HepG2 (cell line): Measurements from ENCODE around the gene ARAP1. TPM values are rescaled to one million over a fixed set of nuclear protein-coding genes. Genes with fewer than 3 reads are reported as not detected.

Experiments
- ADNP ChIP-seq: sonication (generic); formaldehyde crosslinking; IDR thresholded peaks from 2 replicates; pipeline ENCODE4 v1.4.0; 2020; ENCODE audit warnings: missing genetic modification reagents
- AGO2 ChIP-seq: fragments of 200-400 bp; formaldehyde crosslinking; optimal IDR thresholded peaks from 2 replicates; pipeline ENCODE3; 2017; ENCODE audit warnings: mild to moderate bottlenecking, low read depth, low read length, moderate library complexity
- DBP ChIP-seq: sonication (generic); formaldehyde crosslinking; IDR thresholded peaks from 2 replicates; pipeline ENCODE4 v1.4.0; 2020; ENCODE audit warnings: missing genetic modification reagents; ENCODE audit errors: not compliant biosample characterization
- HDAC6 ChIP-seq: fragments of 200-600 bp; sonication (generic); IDR thresholded peaks from 2 replicates; pipeline ENCODE4 v1.7.0; 2017; ENCODE audit warnings: mild to moderate bottlenecking, antibody characterized with exemption, low read length, low read depth
- HIVEP1 ChIP-seq: sonication (generic); formaldehyde crosslinking; IDR thresholded peaks from 2 replicates; pipeline ENCODE4 v1.4.0; 2020; ENCODE audit warnings: mild to moderate bottlenecking, missing genetic modification reagents
- HMG20A ChIP-seq: IDR thresholded peaks from 2 replicates; pipeline ENCODE4 v1.6.1; 2016; ENCODE audit warnings: borderline replicate concordance
- JARID2 ChIP-seq: sonication (generic); formaldehyde crosslinking; IDR thresholded peaks from 2 replicates; pipeline ENCODE4 v1.8.1; 2023; ENCODE audit warnings: missing genetic modification reagents, inconsistent platforms; ENCODE audit not compliant: insufficient replicate concordance
- KDM5A ChIP-seq: fragments of 200-600 bp; sonication (generic); IDR thresholded peaks from 2 replicates; pipeline ENCODE4 v1.7.0; 2018; ENCODE audit warnings: antibody characterized with exemption, mild to moderate bottlenecking, low read length, borderline replicate concordance
- MEIS1 ChIP-seq: sonication (generic); formaldehyde crosslinking; IDR thresholded peaks from 2 replicates; pipeline ENCODE4 v1.9.0; 2021; ENCODE audit warnings: mild to moderate bottlenecking, missing genetic modification reagents, moderate library complexity, borderline replicate concordance
- NAIF1 ChIP-seq: sonication (generic); formaldehyde crosslinking; IDR thresholded peaks from 2 replicates; pipeline ENCODE4 v1.5.0; 2020; ENCODE audit warnings: mild to moderate bottlenecking, missing genetic modification reagents, borderline replicate concordance
- PHB2 ChIP-seq: fragments of 450-650 bp; IDR thresholded peaks from 2 replicates; pipeline ENCODE4 v1.6.1; 2018; ENCODE audit not compliant: partially characterized antibody
- RARA ChIP-seq: IDR thresholded peaks from 2 replicates; pipeline ENCODE4 v1.6.1; 2016; ENCODE audit warnings: missing genetic modification reagents, missing compliant biosample characterization
- RCOR2 ChIP-seq: IDR thresholded peaks from 2 replicates; pipeline ENCODE4 v1.6.1; 2016; ENCODE audit warnings: missing biosample characterization, missing genetic modification reagents
- SP4 ChIP-seq: sonication (generic); formaldehyde crosslinking; IDR thresholded peaks from 2 replicates; pipeline ENCODE4 v1.8.1; 2023; ENCODE audit warnings: mild to moderate bottlenecking, missing genetic modification reagents
- TBX2 ChIP-seq: sonication (generic); formaldehyde crosslinking; IDR thresholded peaks from 2 replicates; pipeline ENCODE4 v1.5.0; 2020; ENCODE audit warnings: missing genetic modification reagents, mild to moderate bottlenecking, borderline replicate concordance
- TMF1 ChIP-seq: sonication (generic); formaldehyde crosslinking; IDR thresholded peaks from 2 replicates; pipeline ENCODE4 v1.8.1; 2022; ENCODE audit warnings: low read depth, missing genetic modification reagents
- YEATS4 ChIP-seq: sonication (generic); formaldehyde crosslinking; IDR thresholded peaks from 2 replicates; pipeline ENCODE4 v1.4.0; 2020; ENCODE audit warnings: missing genetic modification reagents, borderline replicate concordance
- ZFP37 ChIP-seq: sonication (generic); formaldehyde crosslinking; IDR thresholded peaks from 2 replicates; pipeline ENCODE4 v1.4.0; 2020; ENCODE audit warnings: missing genetic modification reagents, borderline replicate concordance
- ZNF232 ChIP-seq: sonication (generic); formaldehyde crosslinking; IDR thresholded peaks from 2 replicates; pipeline ENCODE4 v1.4.0; 2020; ENCODE audit warnings: missing genetic modification reagents, borderline replicate concordance
- ZNF337 ChIP-seq: sonication (generic); formaldehyde crosslinking; IDR thresholded peaks from 2 replicates; pipeline ENCODE4 v1.5.1; 2020; ENCODE audit warnings: missing genetic modification reagents, low read depth, mild to moderate bottlenecking, borderline replicate concordance
- ZNF362 ChIP-seq: sonication (generic); formaldehyde crosslinking; IDR thresholded peaks from 2 replicates; pipeline ENCODE4 v1.4.0; 2020; ENCODE audit warnings: missing genetic modification reagents, mild to moderate bottlenecking, borderline replicate concordance
- ZNF720 ChIP-seq: sonication (generic); formaldehyde crosslinking; IDR thresholded peaks from 2 replicates; pipeline ENCODE4 v1.4.0; 2020; ENCODE audit warnings: missing genetic modification reagents
- ZNF768 ChIP-seq: sonication (generic); formaldehyde crosslinking; IDR thresholded peaks from 2 replicates; pipeline ENCODE4 v1.4.0; 2020; ENCODE audit warnings: missing genetic modification reagents
- ZNF773 ChIP-seq: sonication (generic); formaldehyde crosslinking; IDR thresholded peaks from 2 replicates; pipeline ENCODE4 v1.4.0; 2020; ENCODE audit warnings: missing genetic modification reagents, borderline replicate concordance
- polyA plus RNA-seq, 8 experiments: library from polyadenylated mRNA; depleted of rRNA in 3 of 8; stranded (reverse) in 7 of 8; unstranded in 1 of 8; fragments of >200 nt; fragmentation: Illumina TruSeq in 4 of 8; extraction: Trizol in 4 of 8; gene quantifications; 2 replicates each; pipeline versions ENCODE4 v1.2.1 to v1.2.3, GENCODE V29; 2011 to 2016; ENCODE audit warnings: low read depth in 4 of 8, missing spikeins in 1 of 8, mixed read lengths in 1 of 8; ENCODE audit not compliant: insufficient read depth in 1 of 8
- total RNA-seq, 5 experiments: library from RNA; depleted of rRNA; stranded (reverse); fragments of >200 nt; fragmentation: Illumina TruSeq; extraction: Trizol; gene quantifications; 2 replicates each; pipeline ENCODE4 v1.2.3, GENCODE V29; 2016; ENCODE audit warnings: low read depth in 1 of 5
- TF ChIP-seq, protein P1 (sequence below): sonication (generic); formaldehyde crosslinking; IDR thresholded peaks from 2 replicates; pipeline ENCODE4 v1.4.0; 2020; ENCODE audit warnings: missing genetic modification reagents, borderline replicate concordance

Gene ARAP1
- total and polyA plus RNA-seq, 2 of the 13 experiments (the other 11 are each of a cell fraction or from before 2014, with no cell fraction given), result 43.2 to 55.5 TPM

DNA sequence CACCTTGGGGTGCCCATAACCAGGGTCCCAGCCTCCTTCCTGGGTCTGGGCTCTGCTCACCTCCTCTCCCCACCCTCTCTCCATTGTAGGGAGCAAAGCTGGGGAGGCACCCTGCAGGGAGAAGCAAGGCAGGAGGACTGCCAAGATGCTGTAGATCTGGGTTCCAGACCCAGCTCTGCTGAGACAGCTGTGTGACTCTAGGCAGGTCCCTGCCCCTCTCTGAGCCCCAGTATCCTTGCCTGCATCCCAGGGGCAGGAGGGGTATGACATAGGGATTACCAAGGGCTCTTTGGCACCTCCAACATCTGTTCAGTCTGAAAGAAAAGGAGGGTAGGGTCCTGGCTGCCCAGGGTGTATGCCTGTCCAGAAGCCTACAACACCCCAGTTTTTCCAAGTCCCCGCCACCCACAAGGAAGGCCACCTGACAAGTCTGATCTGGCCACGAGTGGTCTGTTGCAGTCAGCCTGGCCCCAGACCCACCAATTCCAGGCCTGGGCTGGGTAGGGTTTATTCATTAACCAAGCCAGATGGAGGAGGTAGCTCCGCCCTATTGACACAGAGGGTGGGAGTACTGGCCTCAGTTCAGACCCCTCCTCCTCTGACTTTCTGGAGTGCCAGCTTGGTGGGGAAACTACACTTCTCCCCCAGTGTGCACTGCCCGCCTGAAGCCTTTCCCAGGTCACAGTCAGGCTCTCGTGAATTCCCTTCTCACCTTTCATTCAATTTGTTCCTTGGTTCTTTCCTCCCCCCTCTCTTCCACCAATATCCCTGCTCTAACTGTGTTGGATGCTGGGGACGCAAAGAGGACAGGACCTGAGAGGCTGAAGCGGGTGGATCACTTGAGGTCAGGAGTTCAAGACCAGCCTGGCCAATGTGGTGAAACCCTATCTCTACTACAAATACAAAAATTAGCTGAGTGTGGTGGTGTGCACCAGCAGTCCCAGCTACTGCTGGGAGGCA is 26.6 kb upstream of the ARAP1 start (continued):
- TF ChIP-seq KDM5A (no peak), ZNF773 (CRISPR knock-in tag) (no peak), RARA (CRISPR knock-in tag) (no peak; the same call in 1 of the 2 replicates), YEATS4 (CRISPR knock-in tag) (no peak; the same call in 1 of the 2 replicates), TMF1 (no peak), HIVEP1 (no peak; the same call in 1 of the 2 replicates), ZFP37 (no peak), AGO2 (no peak), SP4 (no peak; the same call in 1 of the 2 replicates), ZNF337 (CRISPR knock-in tag) (no peak), NAIF1 (CRISPR knock-in tag) (no peak), MEIS1 (CRISPR knock-in tag) (no peak), ZNF720 (CRISPR knock-in tag) (no peak), HDAC6 (no peak), DBP (no peak), ADNP (CRISPR knock-in tag) (no peak), PHB2 (no peak), ZNF362 (CRISPR knock-in tag) (no peak), JARID2 (CRISPR knock-in tag) (no peak), RCOR2 (no peak), ZNF768 (peak; percentile 99), ZNF232 (CRISPR knock-in tag) (no peak), TBX2 (CRISPR knock-in tag) (no peak), HMG20A (CRISPR knock-in tag) (peak; percentile 27; the same call in 1 of the 2 replicates)
- TF ChIP-seq, protein P1, sequence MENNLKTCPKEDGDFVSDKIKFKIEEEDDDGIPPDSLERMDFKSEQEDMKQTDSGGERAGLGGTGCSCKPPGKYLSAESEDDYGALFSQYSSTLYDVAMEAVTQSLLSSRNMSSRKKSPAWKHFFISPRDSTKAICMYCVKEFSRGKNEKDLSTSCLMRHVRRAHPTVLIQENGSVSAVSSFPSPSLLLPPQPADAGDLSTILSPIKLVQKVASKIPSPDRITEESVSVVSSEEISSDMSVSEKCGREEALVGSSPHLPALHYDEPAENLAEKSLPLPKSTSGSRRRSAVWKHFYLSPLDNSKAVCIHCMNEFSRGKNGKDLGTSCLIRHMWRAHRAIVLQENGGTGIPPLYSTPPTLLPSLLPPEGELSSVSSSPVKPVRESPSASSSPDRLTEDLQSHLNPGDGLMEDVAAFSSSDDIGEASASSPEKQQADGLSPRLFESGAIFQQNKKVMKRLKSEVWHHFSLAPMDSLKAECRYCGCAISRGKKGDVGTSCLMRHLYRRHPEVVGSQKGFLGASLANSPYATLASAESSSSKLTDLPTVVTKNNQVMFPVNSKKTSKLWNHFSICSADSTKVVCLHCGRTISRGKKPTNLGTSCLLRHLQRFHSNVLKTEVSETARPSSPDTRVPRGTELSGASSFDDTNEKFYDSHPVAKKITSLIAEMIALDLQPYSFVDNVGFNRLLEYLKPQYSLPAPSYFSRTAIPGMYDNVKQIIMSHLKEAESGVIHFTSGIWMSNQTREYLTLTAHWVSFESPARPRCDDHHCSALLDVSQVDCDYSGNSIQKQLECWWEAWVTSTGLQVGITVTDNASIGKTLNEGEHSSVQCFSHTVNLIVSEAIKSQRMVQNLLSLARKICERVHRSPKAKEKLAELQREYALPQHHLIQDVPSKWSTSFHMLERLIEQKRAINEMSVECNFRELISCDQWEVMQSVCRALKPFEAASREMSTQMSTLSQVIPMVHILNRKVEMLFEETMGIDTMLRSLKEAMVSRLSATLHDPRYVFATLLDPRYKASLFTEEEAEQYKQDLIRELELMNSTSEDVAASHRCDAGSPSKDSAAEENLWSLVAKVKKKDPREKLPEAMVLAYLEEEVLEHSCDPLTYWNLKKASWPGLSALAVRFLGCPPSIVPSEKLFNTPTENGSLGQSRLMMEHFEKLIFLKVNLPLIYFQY (CRISPR knock-in tag), result no peak
